A673 (cell line): ENCODE data around the gene RNH1. TPM values are rescaled to one million over a fixed set of nuclear protein-coding genes. Genes with fewer than 3 reads are reported as not detected.

ENCODE experiments used
- BruUV-seq: library from RNA; stranded (reverse); fragments of 400-500 nt; replicated peaks from 2 replicates; lab custom pipeline; 2021; lab: Mats Ljungman, UMichigan
- CTCF ChIA-PET: fragments of 300-600 bp; sonication (Branson Sonifier 250); formaldehyde crosslinking; loops from one replicate; lab custom pipeline; 2022; ENCODE audit warnings: antibody characterized with exemption; lab: Charles Lee
- POLR2A ChIA-PET: fragments of 300-600 bp; sonication (Branson Sonifier 250); formaldehyde crosslinking; loops from one replicate; lab custom pipeline; 2022; ENCODE audit warnings: antibody characterized with exemption; ENCODE audit not compliant: low non-redundant PET; lab: Charles Lee
- DNase-seq: peaks from one replicate; pipeline ENCODE4 v3.0.0-alpha.2; 2015; ENCODE audit warnings: low spot score
- H3K27ac ChIP-seq: fragments of 200-600 bp; sonication (generic); 2 replicates; pipeline ENCODE4 v1.5.1; 2016; ENCODE audit warnings: mixed run types, low read depth, mild to moderate bottlenecking, mixed read lengths, antibody characterized with exemption, low read length; ENCODE audit not compliant: poor library complexity, severe bottlenecking
- H3K27me3 ChIP-seq: fragments of 200-600 bp; sonication (generic); replicated peaks from 2 replicates; pipeline ENCODE4 v1.6.1; 2017; ENCODE audit warnings: mixed run types, low read depth, mild to moderate bottlenecking, mixed read lengths, antibody characterized with exemption, low read length; ENCODE audit not compliant: insufficient read depth, poor library complexity
- H3K36me3 ChIP-seq: fragments of 200-600 bp; sonication (generic); 2 replicates; pipeline ENCODE4 v1.6.1; 2016; ENCODE audit warnings: mixed run types, mild to moderate bottlenecking, mixed read lengths, antibody characterized with exemption, low read length; ENCODE audit not compliant: insufficient read depth, poor library complexity, severe bottlenecking
- H3K4me1 ChIP-seq: fragments of 200-600 bp; sonication (generic); 2 replicates; pipeline ENCODE4 v1.6.1; 2017; ENCODE audit warnings: mixed run types, mild to moderate bottlenecking, mixed read lengths, antibody characterized with exemption, low read length; ENCODE audit not compliant: insufficient read depth, poor library complexity, severe bottlenecking
- H3K4me3 ChIP-seq: fragments of 200-600 bp; sonication (generic); 2 replicates; pipeline ENCODE4 v1.5.1; 2016; ENCODE audit warnings: low read depth, mixed run types, mild to moderate bottlenecking, mixed read lengths, low read length; ENCODE audit not compliant: poor library complexity, severe bottlenecking
- H3K9me3 ChIP-seq: fragments of 200-600 bp; sonication (generic); 2 replicates; pipeline ENCODE4 v1.6.1; 2016; ENCODE audit warnings: mixed run types, low read depth, mild to moderate bottlenecking, mixed read lengths, antibody characterized with exemption, low read length; ENCODE audit not compliant: poor library complexity, severe bottlenecking
- EZH2 ChIP-seq: fragments of 200-600 bp; sonication (generic); IDR thresholded peaks from 2 replicates; pipeline ENCODE4 v1.6.1; 2017; ENCODE audit warnings: borderline replicate concordance, low read depth, mild to moderate bottlenecking, mixed read lengths, antibody characterized with exemption, low read length; ENCODE audit not compliant: poor library complexity, severe bottlenecking
- intact Hi-C: fragments of 100-400 bp; cut with micrococcal nuclease; formaldehyde crosslinking; loops from one replicate; pipeline ENCODE4 v1.10.0; 2022; ENCODE audit not compliant: unreplicated experiment
- total RNA-seq: library from RNA; stranded (reverse); gene quantifications from 2 replicates; pipeline ENCODE4 v1.2.3, GENCODE V29; 2021
- TF ChIP-seq, protein P1 (sequence below): fragments of 300-800, 200-600 bp; sonication (generic); conservative IDR thresholded peaks from 2 replicates; pipeline ENCODE4 v1.5.1; 2017; ENCODE audit warnings: low read depth, mild to moderate bottlenecking, antibody characterized with exemption, low read length, moderate library complexity, mixed read lengths

RNH1 gene
- total RNA-seq, 1 experiment from 2014 or later, result 95.4 TPM

DNA sequence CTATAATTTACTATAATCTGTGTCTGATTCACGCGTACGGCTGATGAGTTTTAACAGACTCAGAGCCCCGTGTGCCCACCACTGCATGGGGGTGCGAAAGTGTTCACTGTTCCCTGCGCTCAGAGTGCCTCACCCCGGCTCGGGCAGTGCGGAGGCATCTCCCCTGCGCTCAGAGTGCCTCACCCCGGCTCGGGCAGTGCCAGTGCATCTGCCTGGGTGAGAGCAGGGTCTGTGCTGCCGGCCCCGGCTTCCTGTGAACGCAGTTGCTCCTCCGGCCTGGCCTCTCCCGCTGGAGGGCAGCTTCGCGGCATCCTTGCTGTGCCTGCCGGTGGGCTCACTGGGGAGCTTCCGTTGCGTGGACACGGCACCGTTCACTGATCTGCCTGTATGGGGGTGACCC is 42.7 kb downstream of the RNH1 start:
- Histone ChIP-seq H3K9me3 (no peaks in the 10 kb centered on the region), H3K36me3 (no peaks in the 10 kb centered on the region), H3K27ac (no peak overlapping the region), H3K4me1 (no peaks in the 10 kb centered on the region), H3K4me3 (no peak overlapping the region), H3K27me3 (no peaks in the 10 kb centered on the region)
- intact Hi-C loops, result no loop called here
- POLR2A ChIA-PET, result no interaction called here
- CTCF ChIA-PET, result no interaction called here
- BruUV-seq, result no TSS peak
- TF ChIP-seq, protein P1, sequence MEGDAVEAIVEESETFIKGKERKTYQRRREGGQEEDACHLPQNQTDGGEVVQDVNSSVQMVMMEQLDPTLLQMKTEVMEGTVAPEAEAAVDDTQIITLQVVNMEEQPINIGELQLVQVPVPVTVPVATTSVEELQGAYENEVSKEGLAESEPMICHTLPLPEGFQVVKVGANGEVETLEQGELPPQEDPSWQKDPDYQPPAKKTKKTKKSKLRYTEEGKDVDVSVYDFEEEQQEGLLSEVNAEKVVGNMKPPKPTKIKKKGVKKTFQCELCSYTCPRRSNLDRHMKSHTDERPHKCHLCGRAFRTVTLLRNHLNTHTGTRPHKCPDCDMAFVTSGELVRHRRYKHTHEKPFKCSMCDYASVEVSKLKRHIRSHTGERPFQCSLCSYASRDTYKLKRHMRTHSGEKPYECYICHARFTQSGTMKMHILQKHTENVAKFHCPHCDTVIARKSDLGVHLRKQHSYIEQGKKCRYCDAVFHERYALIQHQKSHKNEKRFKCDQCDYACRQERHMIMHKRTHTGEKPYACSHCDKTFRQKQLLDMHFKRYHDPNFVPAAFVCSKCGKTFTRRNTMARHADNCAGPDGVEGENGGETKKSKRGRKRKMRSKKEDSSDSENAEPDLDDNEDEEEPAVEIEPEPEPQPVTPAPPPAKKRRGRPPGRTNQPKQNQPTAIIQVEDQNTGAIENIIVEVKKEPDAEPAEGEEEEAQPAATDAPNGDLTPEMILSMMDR, result no peak
- no peak for TF ChIP-seq EZH2
- DNase-seq, result no peak

DNA sequence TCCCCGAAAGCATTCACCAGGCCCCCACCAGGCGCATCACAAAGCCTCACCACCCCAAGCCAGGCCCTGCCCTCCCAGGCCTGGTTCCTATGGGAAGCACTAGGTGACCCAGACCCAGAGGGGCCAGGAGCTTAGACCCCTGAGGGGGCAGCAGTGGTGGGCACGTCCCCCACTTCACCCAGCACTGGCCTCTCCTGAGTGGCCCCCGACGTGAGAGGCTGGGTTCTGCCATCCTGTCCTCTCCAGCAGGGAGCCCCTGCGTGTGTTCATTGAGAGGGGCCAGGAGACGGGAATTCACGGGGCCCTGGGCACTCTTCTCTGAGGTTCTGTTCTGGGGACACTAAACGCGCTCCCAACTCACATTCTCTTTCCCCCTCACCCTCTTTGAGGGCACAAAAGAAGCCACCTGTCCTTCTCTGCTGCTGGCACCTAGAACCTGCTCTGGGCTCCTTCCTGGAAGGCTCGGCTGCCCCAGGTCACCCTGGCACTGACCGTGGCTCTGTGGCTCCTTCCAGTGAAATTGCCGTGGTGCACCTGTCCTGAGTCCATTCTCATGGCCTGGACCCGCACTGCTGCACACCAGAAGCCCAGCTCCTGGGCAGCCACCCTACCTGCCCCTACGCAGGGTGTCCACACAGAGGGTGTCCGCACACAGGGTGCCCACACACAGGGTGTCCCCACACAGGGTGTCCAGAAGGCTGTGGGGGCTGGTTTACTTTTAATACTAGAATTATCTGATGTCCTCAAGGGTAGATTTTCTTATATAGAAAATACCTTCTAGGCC is 44.7 kb downstream of the RNH1 start:
- POLR2A ChIA-PET, result no interaction called here
- no peaks in the 10 kb centered on the region for H3K36me3 ChIP-seq
- TF ChIP-seq EZH2, result no peak
- TF ChIP-seq, protein P1, result no peak
- no peak overlapping the region for H3K27ac ChIP-seq
- H3K9me3 ChIP-seq, result no peaks in the 10 kb centered on the region
- H3K4me3 ChIP-seq, result no peak overlapping the region
- intact Hi-C loops, result no loop called here
- no peaks in the 10 kb centered on the region for H3K27me3 ChIP-seq
- BruUV-seq, result no TSS peak
- DNase-seq, result no peak
- CTCF ChIA-PET, result no interaction called here
- no peaks in the 10 kb centered on the region for H3K4me1 ChIP-seq

DNA sequence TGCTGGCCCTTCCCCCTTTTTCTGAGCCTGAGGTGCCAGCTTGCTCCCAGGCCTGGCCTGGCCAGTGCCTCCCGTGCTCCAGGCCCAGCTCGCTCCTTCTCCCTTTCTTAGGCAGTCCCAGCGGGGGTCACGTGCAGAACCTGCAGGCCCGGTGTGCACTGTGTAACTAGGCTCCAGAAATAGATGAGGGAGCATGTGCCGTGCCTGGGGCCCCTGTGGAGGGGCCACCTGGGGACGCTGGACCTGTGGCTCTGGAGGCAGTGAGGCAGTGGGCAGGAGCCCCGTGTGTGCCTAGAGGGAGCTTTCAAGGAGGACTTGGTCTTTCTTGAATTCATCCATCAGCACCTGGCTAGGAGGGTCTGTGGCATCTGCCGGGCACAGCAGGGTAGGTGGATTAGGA is 45.4 kb downstream of the RNH1 start:
- ChIA-PET POLR2A (no interaction called here), CTCF (no interaction called here)
- intact Hi-C loops, result no loop called here
- H3K27ac ChIP-seq, result no peak overlapping the region
- BruUV-seq, result no TSS peak
- no peaks in the 10 kb centered on the region for H3K4me1 ChIP-seq
- no peak overlapping the region for H3K4me3 ChIP-seq
- TF ChIP-seq EZH2, result no peak
- TF ChIP-seq, protein P1, result no peak
- DNase-seq, result no peak
- no peaks in the 10 kb centered on the region for H3K27me3 ChIP-seq
- H3K9me3 ChIP-seq, result no peaks in the 10 kb centered on the region
- H3K36me3 ChIP-seq, result no peaks in the 10 kb centered on the region
